SJSA1 (cell line): Measurements from ENCODE around the gene SP1. TPM values are rescaled to one million over a fixed set of nuclear protein-coding genes. Genes with fewer than 3 reads are reported as not detected.
A peak's percentile ranks its signal among the peaks of the same experiment; 100 is the strongest.
"Not testable (repeated sequence)": the region's sequence is repeated elsewhere in the genome, so short reads cannot be mapped to it uniquely, and the experiment has no call there.

Experiments used
- DNase-seq, 2 experiments: peaks; one replicate each; pipeline ENCODE4 v3.0.0-alpha.2; 2015 to 2020; ENCODE audit warnings: low spot score in 2 of 2, low read depth in 1 of 2
- H3K27ac ChIP-seq: fragments of 250-450 bp; sonication (Bioruptor Pico); 2 replicates; pipeline ENCODE4 v1.5.1; 2020; ENCODE audit warnings: mild to moderate bottlenecking, moderate library complexity
- H3K27me3 ChIP-seq: fragments of 250-450 bp; sonication (Bioruptor Pico); replicated peaks from 2 replicates; pipeline ENCODE4 v1.5.1; 2020; ENCODE audit warnings: mild to moderate bottlenecking, moderate library complexity
- H3K36me3 ChIP-seq: fragments of 250-450 bp; sonication (Bioruptor Pico); 2 replicates; pipeline ENCODE4 v1.5.1; 2020; ENCODE audit warnings: mild to moderate bottlenecking
- H3K4me1 ChIP-seq: fragments of 250-450 bp; sonication (Bioruptor Pico); replicated peaks from 2 replicates; pipeline ENCODE4 v1.6.1; 2021; ENCODE audit warnings: mild to moderate bottlenecking
- H3K4me3 ChIP-seq: fragments of 250-450 bp; sonication (Bioruptor Pico); 2 replicates; pipeline ENCODE4 v1.5.1; 2020; ENCODE audit warnings: mild to moderate bottlenecking
- H3K9me3 ChIP-seq: fragments of 250-450 bp; sonication (Bioruptor Pico); replicated peaks from 2 replicates; pipeline ENCODE4 v1.5.1; 2020; ENCODE audit warnings: mild to moderate bottlenecking
- total RNA-seq: library from RNA; depleted of rRNA; stranded (reverse); fragments of >200 nt; shearing (Covaris generic); gene quantifications from 2 replicates; pipeline ENCODE4 v1.2.3, GENCODE V29; 2014

SP1 gene
- total RNA-seq, 1 experiment from 2014 or later = 33.9 TPM

GRCh38 chr12:53410951-53411350 is 31.0 kb downstream of the SP1 start:
- no peak for DNase-seq
- H3K4me1 ChIP-seq = peaks cover 5% of the 10 kb centered on the region
- peaks cover 67% of the 10 kb centered on the region for H3K36me3 ChIP-seq
- H3K9me3 ChIP-seq = no peaks in the 10 kb centered on the region
- no peaks in the 10 kb centered on the region for H3K27me3 ChIP-seq
- H3K27ac ChIP-seq = no peak overlapping the region
- H3K4me3 ChIP-seq = no peak overlapping the region

GRCh38 chr12:53413485-53414204 is 33.7 kb downstream of the SP1 start:
- H3K9me3 ChIP-seq = no peaks in the 10 kb centered on the region
- no peak overlapping the region for H3K27ac ChIP-seq
- no peaks in the 10 kb centered on the region for H3K27me3 ChIP-seq
- no peak for DNase-seq
- H3K36me3 ChIP-seq = peaks cover 46% of the 10 kb centered on the region
- no peak overlapping the region for H3K4me3 ChIP-seq
- peaks cover 8% of the 10 kb centered on the region for H3K4me1 ChIP-seq

GRCh38 chr12:53414756-53415417 is 34.9 kb downstream of the SP1 start:
- peaks cover 34% of the 10 kb centered on the region for H3K36me3 ChIP-seq
- H3K4me3 ChIP-seq = no peak overlapping the region
- no peak overlapping the region for H3K27ac ChIP-seq
- no peak for DNase-seq
- H3K4me1 ChIP-seq = peaks cover 8% of the 10 kb centered on the region
- no peaks in the 10 kb centered on the region for H3K9me3 ChIP-seq
- no peaks in the 10 kb centered on the region for H3K27me3 ChIP-seq

GRCh38 chr12:53415752-53416389 is 35.9 kb downstream of the SP1 start:
- not testable (repeated sequence) for H3K4me1 ChIP-seq, H3K4me3 ChIP-seq, H3K27me3 ChIP-seq, DNase-seq, H3K9me3 ChIP-seq, H3K27ac ChIP-seq
- peaks cover 25% of the 10 kb centered on the region for H3K36me3 ChIP-seq

- peaks cover 14% of the 10 kb centered on the region for H3K4me1 ChIP-seq
- DNase-seq, H3K4me3 ChIP-seq, H3K9me3 ChIP-seq, H3K27me3 ChIP-seq, H3K27ac ChIP-seq: not testable (repeated sequence)
- peaks cover 13% of the 10 kb centered on the region for H3K36me3 ChIP-seq
These were observed 37.4 kb downstream of the SP1 start for GRCh38 chr12:53417291-53417816.

GRCh38 chr12:53418221-53418620 is 38.2 kb downstream of the SP1 start:
- DNase-seq = no peak
- Histone ChIP-seq H3K9me3 (no peaks in the 10 kb centered on the region), H3K4me3 (no peak overlapping the region), H3K4me1 (peaks cover 11% of the 10 kb centered on the region), H3K27ac (no peak overlapping the region), H3K27me3 (no peaks in the 10 kb centered on the region), H3K36me3 (peaks cover 5% of the 10 kb centered on the region; the same call in 1 of the 2 replicates)

GRCh38 chr12:53419756-53420155 is 39.8 kb downstream of the SP1 start:
- no peak overlapping the region for H3K27ac ChIP-seq
- no peak for DNase-seq
- H3K36me3 ChIP-seq = no peaks in the 10 kb centered on the region
- H3K27me3 ChIP-seq = no peaks in the 10 kb centered on the region
- H3K9me3 ChIP-seq = no peaks in the 10 kb centered on the region
- no peak overlapping the region for H3K4me3 ChIP-seq
- H3K4me1 ChIP-seq = peaks cover 11% of the 10 kb centered on the region

- not testable (repeated sequence) for H3K4me3 ChIP-seq, H3K27me3 ChIP-seq, H3K4me1 ChIP-seq, DNase-seq, H3K9me3 ChIP-seq, H3K27ac ChIP-seq, H3K36me3 ChIP-seq
These were observed 42.3 kb downstream of the SP1 start for GRCh38 chr12:53422247-53422646.

GRCh38 chr12:53423597-53423996 is 43.6 kb downstream of the SP1 start, which contains the start of gene AMHR2:
Gene AMHR2, plus strand, starts transcription at chr12:53423855. Its CDS starts 80 bp downstream, at chr12:53423935.
- no peak for DNase-seq
- H3K27me3 ChIP-seq = no peaks in the 10 kb centered on the region
- peaks cover 15% of the 10 kb centered on the region for H3K4me1 ChIP-seq
- H3K36me3 ChIP-seq = no peaks in the 10 kb centered on the region
- H3K27ac ChIP-seq = no peak within 1 kb of the TSS
- H3K4me3 ChIP-seq = no peak within 1 kb of the TSS
- H3K9me3 ChIP-seq = no peaks in the 10 kb centered on the region

GRCh38 chr12:53424626-53425514 is 44.9 kb downstream of the SP1 start:
- no peak overlapping the region for H3K4me3 ChIP-seq
- no peaks in the 10 kb centered on the region for H3K9me3 ChIP-seq
- H3K27me3 ChIP-seq = no peaks in the 10 kb centered on the region
- H3K36me3 ChIP-seq = no peaks in the 10 kb centered on the region
- DNase-seq = no peak
- H3K27ac ChIP-seq = no peak overlapping the region
- peaks cover 19% of the 10 kb centered on the region for H3K4me1 ChIP-seq

GRCh38 chr12:53425515-53426150 is 45.7 kb downstream of the SP1 start:
- Histone ChIP-seq H3K27me3 (no peaks in the 10 kb centered on the region), H3K9me3 (no peaks in the 10 kb centered on the region), H3K4me1 (peaks cover 19% of the 10 kb centered on the region), H3K36me3 (no peaks in the 10 kb centered on the region), H3K27ac (no peak overlapping the region), H3K4me3 (no peak overlapping the region)
- no peak for DNase-seq

GRCh38 chr12:53427905-53428594 is 48.1 kb downstream of the SP1 start:
- H3K27ac ChIP-seq = no peak overlapping the region
- no peak overlapping the region for H3K4me3 ChIP-seq
- H3K36me3 ChIP-seq = no peaks in the 10 kb centered on the region
- no peaks in the 10 kb centered on the region for H3K9me3 ChIP-seq
- peak; percentile 47 to 63 for DNase-seq
- peaks cover 11% of the 10 kb centered on the region for H3K4me1 ChIP-seq
- no peaks in the 10 kb centered on the region for H3K27me3 ChIP-seq
